ENCODE data around the gene C1QTNF12. TPM values are rescaled to one million over a fixed set of nuclear protein-coding genes. Genes with fewer than 3 reads are reported as not detected.
A peak's percentile ranks its signal among the peaks of the same experiment; 100 is the strongest.

C1QTNF12 gene
- polyA plus RNA-seq, 1 donor, result 50.5 TPM

DNA sequence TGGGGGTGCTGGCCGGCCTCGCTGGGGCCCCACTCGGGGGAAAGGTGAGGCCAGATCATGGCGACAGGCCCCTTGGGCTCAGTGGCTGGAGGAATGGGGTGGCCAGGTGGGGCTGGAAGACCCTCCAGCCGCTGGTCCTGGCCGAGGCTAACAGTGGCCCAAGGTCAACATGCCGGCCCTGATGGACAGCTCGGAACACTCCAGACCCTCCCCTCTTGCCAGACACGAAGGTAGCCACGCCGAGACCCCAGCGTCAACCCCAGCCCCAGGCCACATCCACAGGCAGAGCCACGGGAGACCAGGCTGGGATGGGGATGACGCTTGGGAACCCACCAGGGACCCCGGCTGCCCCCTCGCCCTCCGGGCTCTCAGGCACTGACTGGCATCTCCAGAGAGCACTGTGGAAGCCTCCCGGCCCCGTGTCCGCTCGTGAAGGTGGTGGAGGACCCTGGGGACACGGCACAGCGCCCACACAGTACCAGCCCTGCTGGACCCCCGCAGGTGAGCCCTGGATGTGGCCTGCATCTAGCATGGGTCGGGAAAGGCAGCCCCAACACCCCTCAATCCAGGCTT is 905 bp upstream of the C1QTNF12 start:
- Histone ChIP-seq H3K9me3 (ENCODE audit: control insufficient read depth, low read depth, low read length) (peaks cover 5% of the 10 kb centered on the region), H3K27ac (ENCODE audit: low read length) (no peak overlapping the region), H3K27me3 (ENCODE audit: control insufficient read depth, insufficient read depth, low read length) (peaks cover 29% of the 10 kb centered on the region), H3K36me3 (ENCODE audit: control insufficient read depth, insufficient read depth, low read length) (peaks cover 1% of the 10 kb centered on the region), H3K4me1 (ENCODE audit: control insufficient read depth, insufficient read depth, low read length) (no peaks in the 10 kb centered on the region), H3K4me3 (ENCODE audit: low read length) (no peak overlapping the region)
- WGBS (ENCODE audit: insufficient coverage, low lambda C conversion rate), result no CpG with 5 or more reads among the region's 25 CpGs
- DNase-seq, result no peak

DNA sequence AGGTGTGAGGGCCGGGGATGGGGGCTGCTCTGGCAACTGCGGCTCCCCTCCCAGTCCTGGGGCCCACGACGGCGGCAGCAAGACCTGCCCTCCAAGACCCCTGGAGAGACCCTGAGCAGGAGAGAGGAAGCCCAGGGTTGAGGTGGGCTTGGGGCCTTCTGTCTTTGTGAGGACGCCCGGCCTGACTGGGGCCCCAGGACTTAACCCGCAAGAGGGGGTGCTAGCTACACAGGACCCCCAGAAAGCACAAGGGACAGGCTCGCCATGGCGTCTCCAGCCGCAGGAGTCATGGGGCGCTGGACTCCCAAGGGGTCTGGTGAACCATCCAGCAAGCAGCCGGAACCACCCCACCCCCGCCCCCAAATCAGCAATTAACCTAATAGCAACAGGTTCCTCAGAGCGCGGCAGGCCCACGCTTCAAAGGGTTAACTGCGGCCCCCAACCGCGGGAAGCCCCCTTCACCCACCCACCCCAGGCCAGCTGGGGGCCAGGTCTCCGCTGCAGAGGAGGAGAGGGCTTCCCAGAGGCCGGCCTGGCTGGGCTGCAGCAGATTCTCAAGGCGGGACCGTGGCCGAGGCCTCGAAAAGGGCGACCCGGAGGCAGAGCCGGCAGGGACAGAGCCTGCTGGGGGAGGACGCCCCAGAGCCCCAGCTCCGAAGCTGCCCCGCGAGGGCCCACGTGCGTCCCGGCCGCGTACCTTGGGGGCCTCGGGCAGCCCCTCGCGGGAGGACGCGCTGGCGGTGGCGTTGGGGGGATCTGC is 525 bp downstream of the C1QTNF12 start:
- DNase-seq, result no peak
- no peaks in the 10 kb centered on the region for H3K4me1 ChIP-seq (ENCODE audit: control insufficient read depth, insufficient read depth, low read length)
- H3K9me3 ChIP-seq (ENCODE audit: control insufficient read depth, low read depth, low read length), result peaks cover 5% of the 10 kb centered on the region
- H3K36me3 ChIP-seq (ENCODE audit: control insufficient read depth, insufficient read depth, low read length), result no peaks in the 10 kb centered on the region
- H3K27ac ChIP-seq (ENCODE audit: low read length), result no peak overlapping the region
- peaks cover 29% of the 10 kb centered on the region for H3K27me3 ChIP-seq (ENCODE audit: control insufficient read depth, insufficient read depth, low read length)
- no peak overlapping the region for H3K4me3 ChIP-seq (ENCODE audit: low read length)
- WGBS (ENCODE audit: insufficient coverage, low lambda C conversion rate), result no CpG with 5 or more reads among the region's 45 CpGs

DNA sequence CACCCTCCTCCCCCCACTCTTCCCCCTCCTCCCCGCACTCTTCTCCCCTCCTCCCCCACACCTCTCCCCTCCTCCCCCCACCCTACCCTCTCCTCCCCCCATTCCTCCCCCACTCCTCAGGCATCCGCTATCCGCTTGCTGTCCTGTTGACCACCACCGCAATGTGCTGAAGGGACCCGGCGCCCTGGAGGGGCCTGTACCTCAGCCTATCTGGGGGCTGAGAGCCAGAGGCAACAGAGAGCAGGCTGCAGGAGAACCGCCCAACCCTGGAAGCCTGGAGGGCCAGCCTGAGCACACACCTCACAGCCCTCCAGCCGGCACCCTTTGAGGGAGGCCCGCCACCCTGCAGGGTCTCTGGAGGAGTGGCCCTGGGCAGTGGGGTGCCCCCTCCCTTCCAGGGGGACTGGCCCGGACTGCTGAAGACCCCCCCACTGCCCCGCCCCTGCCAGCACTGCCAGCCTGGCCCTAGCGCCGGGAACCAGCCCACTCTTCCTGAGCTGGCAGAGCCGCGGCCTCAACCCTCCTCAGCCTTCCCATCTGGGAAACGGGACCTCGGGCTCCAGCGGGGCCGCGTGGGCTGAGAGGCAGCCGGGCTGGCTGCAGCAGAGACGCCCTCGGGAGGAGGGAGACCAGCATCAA is 1.2 kb downstream of the C1QTNF12 start:
- Histone ChIP-seq H3K4me3 (ENCODE audit: low read length) (no peak overlapping the region), H3K9me3 (ENCODE audit: control insufficient read depth, low read depth, low read length) (peaks cover 5% of the 10 kb centered on the region), H3K4me1 (ENCODE audit: control insufficient read depth, insufficient read depth, low read length) (no peaks in the 10 kb centered on the region), H3K36me3 (ENCODE audit: control insufficient read depth, insufficient read depth, low read length) (no peaks in the 10 kb centered on the region), H3K27me3 (ENCODE audit: control insufficient read depth, insufficient read depth, low read length) (peaks cover 33% of the 10 kb centered on the region), H3K27ac (ENCODE audit: low read length) (no peak overlapping the region)
- WGBS (ENCODE audit: insufficient coverage, low lambda C conversion rate), result no CpG with 5 or more reads among the region's 23 CpGs
- no peak for DNase-seq

DNA sequence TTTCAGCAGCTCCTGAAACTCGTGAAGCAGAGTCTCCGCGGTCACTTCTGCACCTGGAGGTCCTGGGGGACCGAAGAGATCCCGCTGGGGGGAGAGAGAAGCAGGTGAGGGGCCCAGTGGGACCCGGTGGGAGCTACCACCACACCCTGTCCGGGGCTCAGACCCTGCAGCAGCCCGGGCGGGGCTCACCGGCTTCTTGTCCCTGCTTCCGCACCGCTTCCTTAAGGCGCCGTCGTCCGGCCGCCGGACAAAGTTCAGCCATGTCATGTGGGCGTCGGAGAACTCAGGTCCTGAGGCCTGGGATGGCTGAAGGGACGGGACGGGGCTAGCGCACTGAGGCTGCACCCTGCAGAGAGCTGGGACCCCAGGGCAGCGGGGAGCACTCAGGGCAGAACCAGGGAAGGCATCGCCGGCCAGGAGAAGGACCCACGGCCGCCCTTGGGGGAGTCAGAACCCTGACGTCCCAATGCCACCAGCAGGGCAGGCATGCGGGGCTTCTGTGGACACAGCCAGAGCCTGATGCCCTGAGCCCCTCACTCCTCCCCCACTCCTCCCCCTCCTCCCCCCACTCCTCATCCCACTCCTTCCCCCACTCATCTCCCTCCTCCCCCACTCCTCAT is 2.2 kb downstream of the C1QTNF12 start:
- DNase-seq, result peak; percentile 71 to 85
- no CpG with 5 or more reads among the region's 30 CpGs for WGBS (ENCODE audit: insufficient coverage, low lambda C conversion rate)

DNA sequence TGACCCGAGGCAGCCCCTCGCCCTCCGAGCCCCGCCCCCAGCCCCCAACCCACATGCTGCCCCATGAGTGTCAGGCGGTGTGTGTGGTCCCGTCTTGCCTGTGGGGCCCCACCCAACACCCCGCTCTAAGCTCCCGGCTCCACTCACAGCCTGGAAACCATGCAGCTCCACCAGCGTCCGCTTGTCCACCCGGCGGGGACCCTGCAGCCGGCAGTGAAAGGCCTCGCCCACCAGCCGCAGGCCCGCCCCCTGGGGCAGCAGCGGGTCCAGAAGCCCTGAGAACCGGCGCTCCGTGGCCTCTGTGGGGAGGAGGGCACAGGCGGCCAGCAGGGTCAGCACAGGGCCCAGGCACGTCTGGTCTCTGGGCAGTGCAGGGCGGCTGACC is 2.7 kb downstream of the C1QTNF12 start:
- peaks cover 48% of the 10 kb centered on the region for H3K27me3 ChIP-seq (ENCODE audit: control insufficient read depth, insufficient read depth, low read length)
- H3K9me3 ChIP-seq (ENCODE audit: control insufficient read depth, low read depth, low read length), result peaks cover 12% of the 10 kb centered on the region
- peaks cover 8% of the 10 kb centered on the region for H3K4me1 ChIP-seq (ENCODE audit: control insufficient read depth, insufficient read depth, low read length)
- no peak for DNase-seq
- H3K36me3 ChIP-seq (ENCODE audit: control insufficient read depth, insufficient read depth, low read length), result no peaks in the 10 kb centered on the region
- H3K4me3 ChIP-seq (ENCODE audit: low read length), result peak overlapping the region; percentile 69
- WGBS (ENCODE audit: insufficient coverage, low lambda C conversion rate), result no CpG with 5 or more reads among the region's 23 CpGs
- peak overlapping the region; percentile 43 for H3K27ac ChIP-seq (ENCODE audit: low read length)

More for the DNA sequence above, 2.2 kb downstream of the C1QTNF12 start:
- H3K36me3 ChIP-seq (ENCODE audit: control insufficient read depth, insufficient read depth, low read length), result no peaks in the 10 kb centered on the region
- H3K9me3 ChIP-seq (ENCODE audit: control insufficient read depth, low read depth, low read length), result peaks cover 12% of the 10 kb centered on the region
- H3K27me3 ChIP-seq (ENCODE audit: control insufficient read depth, insufficient read depth, low read length), result peaks cover 43% of the 10 kb centered on the region
- H3K4me1 ChIP-seq (ENCODE audit: control insufficient read depth, insufficient read depth, low read length), result peaks cover 8% of the 10 kb centered on the region
- H3K27ac ChIP-seq (ENCODE audit: low read length), result peak overlapping the region; percentile 43
- peak overlapping the region; percentile 69 for H3K4me3 ChIP-seq (ENCODE audit: low read length)

DNA sequence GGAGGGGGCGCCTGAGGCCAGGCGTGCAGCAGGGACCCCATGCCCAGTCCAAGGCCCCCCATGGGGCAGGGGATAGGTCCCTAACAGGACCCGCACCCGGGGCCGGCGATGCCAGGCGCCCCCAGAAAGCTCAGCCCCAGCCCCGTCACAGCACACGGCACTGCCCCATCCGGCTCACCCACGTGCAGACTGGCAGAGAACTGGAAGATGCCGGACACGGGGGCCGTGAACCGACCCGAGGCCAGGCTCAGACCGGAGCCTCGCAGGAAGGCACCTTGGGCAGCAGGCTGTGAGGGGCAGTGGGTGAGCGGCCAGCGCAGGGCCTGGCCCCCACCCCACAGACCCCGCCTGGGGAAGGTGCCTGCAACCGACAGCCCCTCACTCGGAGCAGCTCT is 3.3 kb downstream of the C1QTNF12 start:
- no peak for DNase-seq
- H3K27me3 ChIP-seq (ENCODE audit: control insufficient read depth, insufficient read depth, low read length), result peaks cover 53% of the 10 kb centered on the region
- H3K4me1 ChIP-seq (ENCODE audit: control insufficient read depth, insufficient read depth, low read length), result peaks cover 12% of the 10 kb centered on the region
- H3K4me3 ChIP-seq (ENCODE audit: low read length), result peak overlapping the region; percentile 69
- no peak overlapping the region for H3K27ac ChIP-seq (ENCODE audit: low read length)
- H3K9me3 ChIP-seq (ENCODE audit: control insufficient read depth, low read depth, low read length), result peaks cover 12% of the 10 kb centered on the region
- no peaks in the 10 kb centered on the region for H3K36me3 ChIP-seq (ENCODE audit: control insufficient read depth, insufficient read depth, low read length)
- no CpG with 5 or more reads among the region's 23 CpGs for WGBS (ENCODE audit: insufficient coverage, low lambda C conversion rate)

DNA sequence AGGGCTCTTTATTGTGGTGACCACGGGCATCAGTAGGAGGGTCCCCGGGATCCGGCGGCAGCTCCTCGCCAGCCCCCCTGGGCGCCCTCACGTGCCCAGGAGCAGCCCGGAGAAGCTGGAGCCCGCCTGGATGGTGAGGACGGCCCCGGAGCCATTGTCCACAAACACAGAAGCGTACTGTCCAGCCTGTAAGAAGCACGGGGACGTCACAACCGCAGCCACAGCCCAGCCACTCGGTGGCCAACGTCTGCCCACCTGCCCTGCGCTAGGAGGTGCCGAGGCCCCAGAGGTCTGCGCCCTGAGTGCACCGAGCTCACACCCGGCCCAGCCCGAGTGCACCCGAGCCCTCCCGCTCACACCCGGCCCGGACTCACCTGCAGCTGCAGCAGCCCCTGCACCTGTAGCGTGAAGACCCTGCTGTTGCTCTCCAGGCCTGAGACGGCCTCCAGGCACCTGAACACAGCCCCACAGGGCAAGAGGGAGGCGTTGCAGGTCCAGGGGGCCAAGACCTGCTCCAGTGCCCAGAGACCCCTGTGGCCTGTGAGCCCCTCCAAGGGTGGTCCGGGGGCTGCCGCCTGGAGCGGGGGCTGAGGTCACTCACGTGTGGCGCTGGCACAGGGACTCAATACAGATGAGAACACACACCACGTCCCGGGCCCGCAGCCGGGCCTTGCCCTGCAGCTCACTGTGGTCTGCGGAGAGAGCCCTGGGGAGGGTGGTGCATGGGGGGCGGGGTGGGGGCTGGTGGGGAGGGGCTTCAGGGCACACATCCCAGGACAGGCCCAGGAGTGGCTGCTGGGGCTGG is 3.9 kb downstream of the C1QTNF12 start:
- Histone ChIP-seq H3K27ac (ENCODE audit: low read length) (no peak overlapping the region), H3K36me3 (ENCODE audit: control insufficient read depth, insufficient read depth, low read length) (no peaks in the 10 kb centered on the region), H3K27me3 (ENCODE audit: control insufficient read depth, insufficient read depth, low read length) (peaks cover 53% of the 10 kb centered on the region), H3K4me3 (ENCODE audit: low read length) (no peak overlapping the region), H3K9me3 (ENCODE audit: control insufficient read depth, low read depth, low read length) (peaks cover 12% of the 10 kb centered on the region), H3K4me1 (ENCODE audit: control insufficient read depth, insufficient read depth, low read length) (peaks cover 18% of the 10 kb centered on the region)
- no CpG with 5 or more reads among the region's 41 CpGs for WGBS (ENCODE audit: insufficient coverage, low lambda C conversion rate)
- no peak for DNase-seq

DNA sequence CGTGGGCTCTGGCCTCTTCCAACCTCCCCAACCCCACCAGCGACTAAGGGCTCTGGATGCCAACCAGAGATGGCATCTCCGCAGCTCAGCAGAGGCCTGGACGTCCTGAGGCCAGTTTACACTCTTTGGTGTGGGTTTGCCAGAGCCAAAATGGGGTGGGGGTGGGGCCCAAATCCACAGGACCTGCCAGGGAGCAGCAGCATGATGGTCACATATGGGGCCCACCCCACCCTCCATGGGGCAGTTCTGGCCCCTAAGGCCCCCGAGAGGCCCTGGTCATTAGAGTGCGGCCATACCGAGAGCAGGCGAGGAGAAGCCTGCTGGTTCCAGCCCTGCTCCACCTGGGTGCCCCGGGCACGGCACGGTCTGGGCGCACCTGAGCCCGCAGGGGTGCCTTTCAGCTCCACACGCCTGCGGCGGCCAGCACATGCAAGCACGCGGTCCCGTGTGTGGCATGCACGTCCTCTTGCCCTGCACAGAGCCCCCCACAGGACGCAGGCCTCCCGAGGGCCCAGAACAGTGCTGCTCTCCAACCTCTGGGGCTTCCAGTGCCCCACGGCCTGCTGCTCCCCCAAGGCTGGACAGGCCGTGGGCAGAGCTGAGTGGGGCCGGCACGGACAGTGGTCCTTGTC is 4.8 kb downstream of the C1QTNF12 start:
- DNase-seq, result no peak
- H3K36me3 ChIP-seq (ENCODE audit: control insufficient read depth, insufficient read depth, low read length), result no peaks in the 10 kb centered on the region
- H3K27ac ChIP-seq (ENCODE audit: low read length), result no peak overlapping the region
- peaks cover 17% of the 10 kb centered on the region for H3K9me3 ChIP-seq (ENCODE audit: control insufficient read depth, low read depth, low read length)
- H3K4me3 ChIP-seq (ENCODE audit: low read length), result no peak overlapping the region
- WGBS (ENCODE audit: insufficient coverage, low lambda C conversion rate), result no CpG with 5 or more reads among the region's 26 CpGs
- peaks cover 28% of the 10 kb centered on the region for H3K4me1 ChIP-seq (ENCODE audit: control insufficient read depth, insufficient read depth, low read length)
- peaks cover 48% of the 10 kb centered on the region for H3K27me3 ChIP-seq (ENCODE audit: control insufficient read depth, insufficient read depth, low read length)

DNA sequence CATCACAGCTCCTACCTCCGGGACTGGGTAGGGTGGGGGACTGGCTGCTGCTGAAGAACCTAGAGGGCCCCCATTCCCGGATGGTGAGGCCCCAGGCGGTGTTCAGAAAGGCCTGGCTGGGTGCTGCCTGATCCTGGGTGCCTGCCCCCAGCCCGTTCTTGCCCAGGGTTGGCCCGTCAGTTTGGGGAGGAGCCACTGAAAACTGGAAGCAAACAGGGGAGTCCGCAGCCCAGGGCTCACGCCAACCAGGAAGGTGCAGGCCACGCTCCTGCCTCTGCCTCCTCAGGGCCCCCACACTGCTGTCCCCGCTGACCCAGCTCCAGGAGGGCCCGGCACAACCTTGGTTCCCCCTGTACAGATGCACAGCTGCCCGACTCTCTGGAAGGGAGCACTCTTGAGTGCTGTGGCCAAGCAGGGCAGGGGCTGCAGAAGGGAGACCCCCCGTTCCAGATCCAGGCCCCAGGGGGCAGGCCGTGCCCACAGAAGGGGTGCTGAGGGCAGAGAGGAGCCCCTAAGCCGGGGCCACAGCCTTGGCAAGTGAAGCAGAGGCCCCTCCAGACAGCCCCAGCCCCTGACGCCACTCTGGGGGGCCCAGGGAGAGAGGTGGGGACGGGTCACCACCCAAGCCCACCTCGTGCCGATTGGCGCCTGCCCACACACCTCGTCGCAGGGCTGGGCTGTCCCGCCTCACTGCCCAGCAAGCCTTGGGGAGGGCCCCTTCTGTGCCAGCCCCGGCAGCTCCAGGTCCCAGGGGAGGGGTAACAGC is 5.5 kb downstream of the C1QTNF12 start:
- WGBS (ENCODE audit: insufficient coverage, low lambda C conversion rate), result no CpG with 5 or more reads among the region's 23 CpGs
- Histone ChIP-seq H3K9me3 (ENCODE audit: control insufficient read depth, low read depth, low read length) (peaks cover 17% of the 10 kb centered on the region), H3K27ac (ENCODE audit: low read length) (no peak overlapping the region), H3K4me1 (ENCODE audit: control insufficient read depth, insufficient read depth, low read length) (peaks cover 35% of the 10 kb centered on the region), H3K27me3 (ENCODE audit: control insufficient read depth, insufficient read depth, low read length) (peaks cover 44% of the 10 kb centered on the region), H3K36me3 (ENCODE audit: control insufficient read depth, insufficient read depth, low read length) (no peaks in the 10 kb centered on the region), H3K4me3 (ENCODE audit: low read length) (no peak overlapping the region)
- no peak for DNase-seq

All from large intestine (tissue), 3 donors.